Fibroblast of peridontal ligament (primary cell): ENCODE data around the gene ANO10.

Source experiments
- DNase-seq: peaks from one replicate; pipeline ENCODE4 v3.0.0-alpha.2; 2010; ENCODE audit errors: extremely low read depth

ANO10 gene

DNA sequence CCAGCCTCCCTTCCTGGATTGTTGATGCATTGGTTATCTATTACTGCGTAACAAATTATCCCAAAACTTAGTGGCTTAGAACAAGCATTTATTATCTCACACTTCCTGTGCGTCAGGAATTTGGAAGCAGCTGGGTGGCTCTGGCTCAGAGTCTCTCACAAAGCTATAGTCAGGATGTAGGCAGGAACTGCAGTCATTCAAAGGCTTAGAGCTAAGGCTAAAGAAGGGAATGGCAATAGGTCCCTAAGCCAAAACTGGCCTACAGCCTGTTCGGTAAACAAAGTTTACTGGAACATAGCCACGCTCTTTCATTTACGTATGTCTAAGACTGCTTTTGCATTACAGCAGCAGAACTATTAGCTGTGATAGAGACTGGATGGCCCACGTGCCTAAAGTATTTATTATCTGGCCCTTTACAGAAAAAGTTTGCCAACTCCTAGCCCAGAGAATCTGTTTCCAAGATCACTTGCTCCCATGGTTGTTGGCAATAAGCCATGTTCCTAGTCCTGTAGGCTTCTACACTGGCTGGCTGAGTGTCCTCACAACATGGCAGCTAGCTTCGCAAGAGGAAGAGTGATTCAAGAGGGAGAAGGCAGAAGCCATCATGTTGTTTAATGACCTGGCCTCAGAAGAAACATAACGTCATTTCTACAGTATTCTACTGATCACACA lies 203.1 kb downstream of the ANO10 start:
- no peak for DNase-seq

DNA sequence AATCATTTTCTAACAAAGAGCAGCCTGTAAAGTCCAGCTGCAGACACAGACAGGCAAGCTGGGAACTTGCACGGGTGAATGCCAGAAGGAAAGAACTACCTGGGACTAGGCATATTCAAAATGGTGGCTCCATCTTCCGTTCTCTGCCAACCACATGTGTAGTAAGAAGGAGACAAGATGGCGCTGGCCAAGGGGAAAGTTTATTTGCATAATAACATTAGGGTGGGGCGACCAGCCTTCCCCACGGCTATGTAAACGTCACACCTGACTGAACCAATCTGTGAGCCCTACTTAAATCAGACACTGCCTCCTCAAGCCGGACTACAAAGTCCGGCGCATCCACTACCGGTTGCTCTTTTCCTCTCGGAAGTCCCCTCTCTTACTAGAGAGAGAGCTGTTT lies 204.7 kb downstream of the ANO10 start:
- DNase-seq, result no peak

DNA sequence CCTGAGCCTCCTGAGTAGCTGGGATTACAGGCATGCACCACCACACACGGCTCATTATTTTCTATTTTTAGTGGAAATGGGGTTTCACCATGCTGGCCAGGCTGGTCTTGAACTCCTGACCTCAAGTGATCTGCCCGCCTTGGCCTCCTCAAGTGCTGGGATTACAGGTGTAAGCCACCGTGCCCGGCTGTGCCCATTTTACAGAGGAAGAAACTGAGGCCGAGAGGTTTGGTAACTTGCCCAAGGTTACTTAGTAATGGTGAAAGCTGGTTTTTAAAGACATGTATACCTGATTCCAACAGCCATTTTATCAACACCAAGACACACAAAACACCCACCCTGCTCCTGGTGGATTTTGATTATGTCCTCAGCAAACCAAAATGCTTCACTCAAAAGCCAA lies 206.7 kb downstream of the ANO10 start:
- no peak for DNase-seq

DNA sequence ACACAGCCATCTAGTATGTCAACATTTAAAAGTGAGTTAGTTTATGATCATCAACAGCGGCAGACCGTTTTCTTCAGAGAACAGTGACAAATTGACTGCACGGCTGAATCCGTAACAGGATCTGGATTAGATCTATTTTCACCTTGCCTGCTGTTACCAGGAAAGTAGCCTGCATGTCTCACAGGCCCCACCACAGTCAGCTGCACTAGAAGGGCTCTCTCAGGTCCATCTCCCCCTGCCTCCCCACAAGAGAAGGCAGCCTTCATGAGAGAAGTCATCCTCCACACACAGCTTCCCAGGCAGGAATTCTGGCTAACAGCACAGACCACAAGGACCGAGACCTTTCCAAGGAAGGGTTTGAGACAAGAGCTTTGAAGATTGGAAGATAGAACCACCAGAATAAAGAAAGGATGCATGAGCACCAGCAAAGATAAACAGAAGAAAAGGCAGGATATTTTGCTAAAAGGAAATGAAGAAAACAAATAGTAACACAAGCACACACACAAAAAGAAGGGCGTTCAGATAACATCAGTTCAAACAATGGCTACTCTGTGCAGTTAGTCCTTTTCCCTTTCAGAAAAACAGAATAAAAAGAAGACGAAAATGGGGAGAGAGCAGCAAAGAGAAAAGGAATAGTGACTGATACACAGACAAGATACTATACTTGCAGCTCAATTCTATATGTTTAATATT lies 208.0 kb downstream of the ANO10 start:
- DNase-seq, result no peak

DNA sequence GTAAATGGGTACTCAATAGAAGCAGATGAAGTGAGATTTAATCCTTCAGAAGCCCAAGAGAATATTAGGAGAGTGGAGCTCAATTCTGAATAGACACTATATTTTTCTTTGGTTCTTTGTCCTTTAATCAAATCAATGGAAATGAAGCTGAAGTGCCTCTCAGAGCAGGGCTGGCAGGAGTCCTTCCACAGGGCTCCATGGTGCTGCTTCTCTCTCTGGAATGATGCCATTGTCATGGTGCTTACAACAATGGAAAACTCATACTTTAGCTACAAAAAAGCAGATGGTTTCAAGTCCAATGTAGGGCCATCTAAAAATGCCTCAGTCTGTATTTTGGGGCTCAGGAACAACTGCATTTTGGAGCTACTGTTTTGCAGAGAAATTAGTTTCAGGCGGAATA lies 210.4 kb downstream of the ANO10 start:
- no peak for DNase-seq

DNA sequence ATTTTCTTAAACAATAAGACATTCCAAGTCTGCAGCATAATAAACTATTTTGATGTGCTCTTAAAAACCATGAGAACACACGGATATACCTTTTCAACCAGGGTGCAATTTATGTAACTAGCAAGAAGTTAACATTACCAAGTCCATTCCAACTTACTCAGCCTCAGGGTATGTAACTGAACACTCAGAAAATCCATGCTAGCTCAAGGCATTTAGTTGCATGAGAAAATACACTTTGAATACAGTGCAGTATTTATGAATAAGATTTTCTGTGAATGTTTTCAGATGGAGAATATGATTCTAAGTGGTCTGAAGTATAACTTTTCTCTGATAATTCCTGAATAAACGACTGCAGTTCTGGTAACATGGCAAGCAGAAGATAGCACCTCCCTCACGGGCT lies 211.2 kb downstream of the ANO10 start:
- DNase-seq, result no peak

DNA sequence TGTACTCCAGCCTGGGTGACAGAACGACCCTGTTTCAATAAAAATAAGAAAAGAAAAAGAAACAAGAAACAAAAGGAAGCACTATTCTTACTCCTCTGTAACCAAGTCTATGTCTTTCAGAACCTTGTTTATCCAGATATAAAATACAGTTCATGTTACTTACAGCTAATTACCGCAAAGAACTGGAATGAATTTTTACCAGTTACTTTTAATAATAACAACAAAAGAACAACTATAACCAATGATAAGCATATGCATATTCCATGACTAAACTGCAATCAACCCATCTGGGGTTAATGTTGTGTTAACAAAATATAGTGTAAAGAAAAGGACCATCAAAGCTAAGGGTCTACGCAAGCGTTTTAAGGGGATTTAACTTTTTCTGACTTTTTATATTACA lies 212.3 kb downstream of the ANO10 start:
- no peak for DNase-seq

DNA sequence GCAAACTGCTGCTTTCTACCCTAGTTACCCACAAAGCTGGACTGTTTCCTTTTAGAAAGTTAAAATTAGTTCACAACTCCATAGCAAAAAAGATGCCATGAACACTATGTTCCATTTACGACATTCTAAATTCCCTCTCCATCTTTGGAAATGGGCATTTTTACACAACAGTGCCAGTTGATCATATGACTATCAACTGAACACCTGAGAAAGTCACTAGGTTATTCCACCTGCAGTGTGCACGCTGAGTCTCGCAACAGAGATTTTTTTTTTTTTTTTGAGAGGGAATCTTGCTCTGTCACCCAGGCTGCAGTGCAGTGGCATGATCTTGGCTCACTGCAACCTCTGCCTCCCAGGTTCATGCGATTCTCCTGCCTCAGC lies 215.2 kb downstream of the ANO10 start:
- DNase-seq, result no peak

DNA sequence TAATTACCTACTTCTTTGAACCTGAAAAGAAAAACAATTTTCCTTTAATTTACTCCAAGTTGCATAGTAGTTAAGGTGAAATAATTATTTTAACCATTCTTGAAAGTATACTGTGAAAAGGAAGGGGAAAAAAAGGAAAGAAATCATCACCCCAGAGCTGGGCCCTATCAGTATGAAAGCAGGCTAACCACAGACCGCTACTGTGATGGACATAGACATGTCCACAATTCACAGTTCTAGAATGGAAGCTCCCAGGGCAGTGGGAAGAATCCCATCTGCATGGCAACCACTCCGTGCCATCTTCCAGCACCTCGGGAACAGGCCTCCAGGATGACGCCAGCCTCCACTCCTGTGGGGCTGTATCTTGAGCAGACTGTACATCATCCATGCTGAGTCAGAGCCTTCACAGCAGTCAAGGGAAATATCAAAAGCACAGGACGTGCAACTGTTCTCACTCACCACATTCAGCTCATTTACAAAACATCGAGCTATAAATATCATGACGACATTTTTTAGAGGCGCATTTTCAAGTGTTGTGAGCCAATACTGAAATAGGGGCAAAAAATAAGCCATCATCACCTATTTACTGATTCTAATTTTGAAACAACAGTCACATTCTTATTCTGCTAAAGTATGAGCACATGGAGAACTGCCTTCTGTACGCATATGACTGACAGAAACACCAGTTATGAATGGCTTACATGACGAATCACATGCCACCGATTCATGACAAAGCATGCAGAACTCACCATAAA lies 215.7 kb downstream of the ANO10 start:
- DNase-seq, result no peak

DNA sequence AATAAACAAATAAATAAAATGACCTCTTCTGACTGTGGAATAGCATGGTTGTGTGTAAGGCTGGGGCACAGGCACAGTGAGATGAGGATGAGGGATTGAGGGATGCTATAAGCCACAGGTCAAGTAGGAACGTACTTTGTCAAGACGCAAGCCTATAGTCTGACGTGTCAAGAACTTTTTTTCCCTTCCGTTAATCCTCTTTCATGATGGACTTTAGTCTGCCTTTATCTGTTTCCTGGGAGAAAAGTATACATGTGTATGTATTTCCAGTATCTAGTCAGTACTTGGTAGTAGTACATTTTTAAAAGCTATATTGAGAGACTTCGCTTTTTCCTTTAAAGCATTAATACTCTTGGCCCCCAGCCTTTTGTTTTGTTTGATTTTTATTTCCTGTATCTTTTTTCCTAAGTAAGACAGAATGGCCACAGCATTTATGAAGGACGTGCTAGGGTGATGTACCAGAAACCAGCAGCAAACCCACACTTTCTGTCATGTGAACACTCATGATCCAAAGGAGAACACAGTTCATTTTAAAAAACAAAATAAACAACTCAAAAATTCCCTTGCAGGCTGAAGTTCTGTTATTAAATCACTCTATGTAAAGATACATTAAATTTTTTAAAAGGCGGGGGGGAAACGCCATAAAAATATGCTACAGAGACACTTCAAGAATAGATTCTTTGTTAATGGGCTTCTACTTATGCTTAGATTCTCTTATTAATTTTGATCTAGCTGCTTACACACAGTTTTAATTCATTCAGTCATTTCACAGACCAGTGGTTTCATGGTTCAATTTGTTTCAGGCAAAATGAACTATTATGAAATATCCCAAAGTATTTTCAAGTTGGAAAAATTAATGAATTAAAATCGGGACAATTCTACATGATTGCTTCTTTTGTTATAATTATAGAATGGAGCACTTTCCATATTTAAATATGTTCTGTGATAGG lies 220.8 kb downstream of the ANO10 start:
- no peak for DNase-seq

DNA sequence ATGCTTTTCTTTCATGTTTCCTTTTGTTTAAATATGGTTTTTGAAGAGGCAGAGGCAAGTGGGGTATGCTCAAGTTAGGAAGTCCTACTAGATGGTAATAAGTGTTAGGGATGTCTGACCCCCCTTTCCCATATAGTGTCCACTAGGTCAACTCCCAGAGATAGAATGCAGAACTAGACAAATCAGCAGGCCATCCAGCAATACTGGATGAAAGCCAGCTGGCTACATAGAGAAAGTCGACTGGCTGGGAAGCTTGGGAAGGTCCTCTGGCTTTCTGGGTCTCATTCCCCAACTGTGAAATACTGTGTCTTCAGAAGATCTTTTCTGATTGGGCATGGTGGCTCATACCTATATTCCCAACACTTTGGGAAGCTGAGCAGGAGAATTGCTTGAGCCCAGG lies 221.6 kb downstream of the ANO10 start:
- DNase-seq, result no peak

DNA sequence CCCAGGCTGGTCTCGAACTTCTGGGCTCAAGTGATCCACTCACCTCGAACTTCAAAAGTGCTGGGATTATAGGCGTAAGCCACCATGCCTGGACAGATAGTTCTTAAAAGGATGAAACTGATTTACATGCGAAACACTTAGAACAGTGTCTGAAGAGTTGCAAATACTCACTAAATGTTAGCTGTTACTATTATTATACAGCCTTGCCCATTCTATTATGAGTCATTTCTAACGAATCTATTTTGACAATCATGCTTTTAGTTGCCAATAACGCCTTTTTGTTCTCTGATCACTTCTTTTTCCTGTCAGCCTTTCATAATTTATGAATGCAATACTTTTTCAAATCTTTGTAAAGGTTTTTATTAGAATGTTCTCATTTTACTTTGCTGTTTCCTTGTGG lies 222.8 kb downstream of the ANO10 start:
- no peak for DNase-seq

DNA sequence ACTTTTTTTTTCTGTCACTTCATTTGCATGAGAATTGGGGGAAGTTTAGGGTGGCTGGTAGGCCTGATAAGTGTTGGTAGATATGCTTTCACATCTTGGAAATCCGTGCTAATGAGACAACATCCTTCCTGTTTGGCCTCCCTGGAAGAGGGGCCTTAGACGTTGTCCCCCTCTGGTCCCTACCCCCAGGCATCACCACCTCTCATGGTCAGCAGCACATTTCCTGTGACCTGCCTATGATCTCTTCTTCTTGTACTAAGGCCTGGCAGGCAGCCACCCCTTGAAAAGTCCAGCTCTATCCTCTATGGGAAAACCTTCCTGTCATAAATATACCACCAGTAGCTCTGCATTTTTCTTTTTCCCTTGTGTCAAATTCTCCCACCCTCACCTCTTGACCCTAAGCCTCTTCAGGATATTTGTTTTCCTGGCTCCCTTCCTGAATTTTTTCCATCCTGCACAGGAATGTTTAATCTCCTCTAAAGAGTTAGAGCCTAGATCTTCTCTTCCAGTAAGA lies 227.7 kb downstream of the ANO10 start:
- peak; percentile 23 for DNase-seq

DNA sequence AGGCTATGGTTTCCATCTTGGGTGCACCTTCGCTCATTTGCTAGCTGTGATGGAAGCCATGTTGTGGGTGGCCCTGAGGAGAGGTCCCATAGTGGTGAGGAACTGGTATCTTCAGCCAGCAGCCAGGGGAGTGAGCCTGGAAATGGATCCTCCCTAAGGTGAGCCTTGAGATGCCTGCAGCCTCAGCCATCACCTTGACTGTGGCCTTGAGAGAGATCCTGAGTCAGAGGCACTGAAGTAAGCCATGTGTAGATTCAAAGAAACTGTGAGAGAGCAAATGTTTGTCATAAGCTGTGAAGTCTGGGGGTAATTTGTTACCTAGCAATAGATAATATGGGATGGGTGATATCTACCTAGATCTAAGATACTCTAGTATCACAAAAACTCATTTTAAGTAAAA lies 230.2 kb downstream of the ANO10 start:
- DNase-seq, result no peak

DNA sequence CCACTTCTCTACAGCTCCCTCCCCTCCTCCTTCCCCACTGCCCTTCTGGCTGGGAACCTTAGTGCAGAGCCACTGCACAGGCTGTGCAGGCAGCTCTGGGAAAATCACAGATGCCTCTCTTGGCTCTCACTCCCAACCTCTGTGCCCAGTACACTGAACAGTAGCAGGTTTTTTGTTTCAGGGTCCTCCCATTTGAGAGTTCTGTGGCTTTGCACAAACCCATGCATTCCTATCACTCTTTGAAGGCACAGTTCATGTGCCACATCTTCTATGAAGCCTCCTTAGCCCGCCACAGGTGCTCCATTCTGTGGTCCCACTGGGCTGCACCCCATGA lies 231.6 kb downstream of the ANO10 start:
- peak; percentile 23 for DNase-seq

DNA sequence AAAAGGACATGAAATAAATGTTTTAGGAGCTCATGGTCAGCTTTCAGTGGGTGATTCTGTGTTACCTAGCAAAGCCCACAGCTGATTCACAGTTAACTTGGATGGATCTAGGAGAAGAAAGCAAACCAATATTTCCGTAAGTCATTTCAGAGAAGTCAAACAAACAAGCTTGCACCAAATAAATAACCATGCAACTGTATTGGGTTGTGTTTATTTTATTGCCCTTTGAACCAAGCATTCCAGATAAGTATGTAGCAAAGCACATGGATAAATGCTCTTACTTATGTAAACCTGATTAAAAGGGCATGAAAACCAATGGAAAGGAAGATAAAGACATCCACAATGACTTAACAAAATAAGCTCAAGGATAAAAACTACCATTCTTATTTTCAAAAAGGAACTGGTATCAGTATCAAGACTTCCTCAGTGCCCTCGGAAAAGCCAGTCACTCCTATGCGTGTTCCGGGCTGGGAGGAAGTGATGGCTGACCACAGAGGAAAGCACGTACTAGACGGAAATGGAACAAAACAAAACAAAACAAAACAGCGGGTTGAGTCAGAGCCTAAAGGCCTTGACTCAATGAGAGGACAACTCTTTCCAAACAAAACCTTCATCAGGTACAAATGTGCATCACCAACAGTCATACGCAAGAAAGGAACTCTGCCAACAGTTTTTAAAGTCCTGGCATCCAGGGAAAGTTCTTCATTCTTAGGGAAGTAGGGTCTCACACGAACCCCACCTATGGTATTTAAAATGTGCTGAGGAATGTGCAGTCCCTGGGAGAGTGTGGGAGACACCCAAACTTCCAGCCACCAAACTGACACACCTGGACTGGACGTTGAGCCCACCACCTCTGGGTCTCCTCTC lies 232.2 kb downstream of the ANO10 start:
- peak; percentile 48 for DNase-seq

DNA sequence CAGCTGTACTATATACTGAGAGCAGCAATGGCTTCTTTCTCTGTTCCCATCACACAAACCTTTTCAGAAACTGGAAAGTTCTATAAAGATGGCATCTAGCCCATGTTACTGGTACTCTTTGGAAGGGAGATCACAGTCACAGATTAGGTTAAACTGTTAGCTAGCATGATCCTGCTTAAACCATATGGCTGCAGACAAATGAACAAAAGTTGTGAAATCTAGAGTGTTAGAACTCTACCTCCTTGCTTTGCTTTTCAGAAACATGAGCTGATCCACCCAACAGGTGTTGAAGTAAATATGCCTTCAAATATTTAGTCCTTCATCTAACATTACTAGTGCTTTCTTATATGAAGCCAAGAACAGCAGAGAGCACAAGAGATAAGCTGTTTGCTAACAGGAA lies 232.9 kb downstream of the ANO10 start:
- DNase-seq, result no peak

DNA sequence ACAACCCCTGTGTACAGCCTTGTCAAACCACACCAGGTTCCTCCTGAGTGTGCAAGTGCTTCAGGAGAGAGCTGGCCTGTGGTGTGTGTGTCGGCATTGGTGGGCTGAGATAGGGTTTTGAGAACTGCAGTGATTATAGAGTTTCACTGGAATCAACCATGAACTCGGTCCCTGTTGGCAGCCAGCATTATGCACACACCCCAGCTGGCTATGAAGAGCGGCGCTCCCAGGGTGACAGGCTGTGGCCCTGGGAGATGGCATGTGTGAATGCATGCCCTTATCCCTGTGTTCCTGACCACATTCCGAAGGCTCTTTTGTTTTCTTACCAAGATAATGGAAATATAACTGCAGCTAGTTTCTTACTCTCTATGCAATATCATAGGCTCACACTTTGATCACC lies 233.6 kb downstream of the ANO10 start:
- no peak for DNase-seq

DNA sequence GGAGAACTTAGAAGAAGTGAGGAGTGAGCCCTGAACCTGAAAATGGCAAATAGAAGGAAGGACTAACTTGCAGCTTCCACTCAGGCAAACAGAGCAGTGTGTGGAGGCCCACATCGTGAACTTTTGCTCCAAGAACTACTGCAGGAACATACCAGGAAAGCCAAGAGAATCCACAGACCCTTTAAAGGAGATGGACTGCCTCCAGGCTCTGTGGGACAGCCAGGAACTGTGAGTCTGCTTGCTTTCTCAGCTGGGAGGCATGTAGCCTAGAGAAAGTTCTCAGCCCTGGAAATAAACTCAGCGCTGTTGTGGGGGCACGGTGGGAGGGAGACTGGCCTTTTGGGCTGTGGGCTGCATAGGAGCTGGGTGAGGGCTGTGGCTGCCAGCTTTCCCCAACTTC lies 242.5 kb downstream of the ANO10 start:
- DNase-seq, result peak; percentile 76

DNA sequence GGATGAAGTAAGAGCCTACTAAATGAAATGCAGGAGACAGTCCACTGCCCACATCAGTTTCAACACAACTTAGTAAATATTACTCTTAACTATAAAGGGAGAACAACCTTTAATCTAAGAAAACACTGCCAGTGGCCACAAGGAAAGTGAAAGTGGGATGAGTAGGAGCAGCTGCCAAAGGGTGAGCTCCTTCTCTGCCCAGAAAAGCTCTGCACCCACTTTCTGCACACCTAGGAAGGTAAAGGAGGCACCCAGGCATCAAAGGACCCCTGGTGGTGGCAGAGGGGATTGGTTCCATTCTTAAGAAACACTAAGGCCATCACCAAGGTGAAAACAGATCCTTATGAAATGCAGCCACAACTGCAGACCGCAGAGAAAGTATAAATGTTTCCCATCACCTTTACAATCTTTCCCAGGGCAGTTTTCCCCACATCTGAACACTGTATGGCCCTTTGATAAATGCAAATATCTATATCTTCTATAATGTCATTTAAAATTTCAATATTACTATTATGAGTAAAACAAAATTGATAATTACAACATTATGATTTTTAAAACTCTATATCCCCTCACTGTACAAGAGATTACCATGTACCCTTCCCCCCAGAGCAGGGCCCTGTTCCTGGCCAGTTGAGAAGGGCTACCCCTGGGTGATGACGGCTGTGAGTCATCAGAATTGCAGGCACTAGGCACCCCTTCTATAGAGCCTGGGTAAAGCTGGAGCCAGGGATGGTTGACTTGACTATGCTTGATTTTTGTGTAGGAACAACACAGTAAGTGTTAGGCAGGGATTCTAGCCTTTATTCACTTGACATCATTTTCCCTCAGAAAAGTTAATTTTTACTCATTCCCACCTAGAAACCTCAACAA lies 243.5 kb downstream of the ANO10 start:
- peak; percentile 45 for DNase-seq
